ENCODE results near the gene HNRNPH2.

HNRNPH2 gene

GRCh38 chrX:101407748-101408531 is at the start of gene HNRNPH2, which contains the start of gene GLA:
TSS of gene HNRNPH2 (plus strand) at chrX:101408222. CDS start at chrX:101411989, 3,767 bp downstream.
TSS of gene GLA (minus strand) at chrX:101407925. CDS start at chrX:101407903, 22 bp downstream.
- DNase-seq (ENCODE audit: low read depth in 3 of 3, low spot score in 1 of 3), result peak; percentile 62 to 71 (median 64)

- DNase-seq (ENCODE audit: low read depth in 3 of 3, low spot score in 1 of 3), result no peak
These were observed 48.1 kb upstream of the HNRNPH2 start for GRCh38 chrX:101359966-101360365.

GRCh38 chrX:101360390-101360789 is 47.6 kb upstream of the HNRNPH2 start:
- DNase-seq (ENCODE audit: low read depth in 3 of 3, low spot score in 1 of 3), result no peak

GRCh38 chrX:101362116-101362515 is 45.9 kb upstream of the HNRNPH2 start:
- no peak for DNase-seq (ENCODE audit: low read depth in 3 of 3, low spot score in 1 of 3)

GRCh38 chrX:101362757-101363156 is 45.3 kb upstream of the HNRNPH2 start:
- no peak for DNase-seq (ENCODE audit: low read depth in 3 of 3, low spot score in 1 of 3)

- DNase-seq (ENCODE audit: low read depth in 3 of 3, low spot score in 1 of 3), result no peak
These were observed 42.7 kb upstream of the HNRNPH2 start for GRCh38 chrX:101365301-101365795.

GRCh38 chrX:101368800-101369199 is 39.2 kb upstream of the HNRNPH2 start:
- DNase-seq (ENCODE audit: low read depth in 3 of 3, low spot score in 1 of 3), result no peak

- no peak for DNase-seq (ENCODE audit: low read depth in 3 of 3, low spot score in 1 of 3)
These were observed 38.3 kb upstream of the HNRNPH2 start for GRCh38 chrX:101369687-101370086.

- DNase-seq (ENCODE audit: low read depth in 3 of 3, low spot score in 1 of 3), result no peak
These were observed 37.0 kb upstream of the HNRNPH2 start for GRCh38 chrX:101370888-101371504.

- DNase-seq (ENCODE audit: low read depth in 3 of 3, low spot score in 1 of 3), result no peak
These were observed 30.5 kb upstream of the HNRNPH2 start for GRCh38 chrX:101377547-101377946.

GRCh38 chrX:101383679-101384205 is 24.3 kb upstream of the HNRNPH2 start:
- no peak for DNase-seq (ENCODE audit: low read depth in 3 of 3, low spot score in 1 of 3)

GRCh38 chrX:101385026-101385684 is 22.9 kb upstream of the HNRNPH2 start:
- DNase-seq (ENCODE audit: low read depth in 3 of 3, low spot score in 1 of 3), result no peak

GRCh38 chrX:101385795-101386541 is 22.1 kb upstream of the HNRNPH2 start, which contains the start of gene BTK:
TSS of gene BTK (minus strand) at chrX:101386191. CDS start at chrX:101375284, 10,907 bp downstream.
- DNase-seq (ENCODE audit: low read depth in 3 of 3, low spot score in 1 of 3), result no peak

GRCh38 chrX:101386542-101386885 is 21.5 kb upstream of the HNRNPH2 start:
- no peak for DNase-seq (ENCODE audit: low read depth in 3 of 3, low spot score in 1 of 3)

- DNase-seq (ENCODE audit: low read depth in 3 of 3, low spot score in 1 of 3), result no peak
These were observed 19.4 kb upstream of the HNRNPH2 start for GRCh38 chrX:101388604-101389003.

- peak; percentile 32 to 65 (median 64) for DNase-seq (ENCODE audit: low read depth in 3 of 3, low spot score in 1 of 3)
These were observed 17.1 kb upstream of the HNRNPH2 start, which contains the start of gene RPL36A for GRCh38 chrX:101390664-101391525. TSS of gene RPL36A (plus strand) at chrX:101391011. CDS start at chrX:101391044, 33 bp downstream.

GRCh38 chrX:101391831-101392230 is 16.2 kb upstream of the HNRNPH2 start:
- DNase-seq (ENCODE audit: low read depth in 3 of 3, low spot score in 1 of 3), result no peak

GRCh38 chrX:101393530-101394305 is 14.3 kb upstream of the HNRNPH2 start:
- no peak for DNase-seq (ENCODE audit: low read depth in 3 of 3, low spot score in 1 of 3)

- DNase-seq (ENCODE audit: low read depth in 3 of 3, low spot score in 1 of 3), result no peak
These were observed 13.7 kb upstream of the HNRNPH2 start for GRCh38 chrX:101394372-101394771.
